Mucosa of descending colon (tissue), 3 donors: ENCODE results near the gene ALDH5A1. TPM values are rescaled to one million over a fixed set of nuclear protein-coding genes. Genes with fewer than 3 reads are reported as not detected.

Experiments
- ATAC-seq: fragments of 200-7000 bp; cut with Tn5 transposase; one replicate; pipeline ENCODE4 v1.9.1; 2020; ENCODE audit warnings: mild to moderate bottlenecking, moderate library complexity
- DNase-seq, 3 donors: peaks; one replicate each; pipeline ENCODE4 v3.0.0-alpha.2; 2020
- H3K36me3 ChIP-seq: fragments of 200-600 bp; one replicate; pipeline ENCODE4 v1.8.0; 2021; ENCODE audit warnings: low read depth, mild to moderate bottlenecking
- H3K4me1 ChIP-seq: fragments of 200-600 bp; one replicate; pipeline ENCODE4 v1.8.0; 2021; ENCODE audit warnings: low read depth, mild to moderate bottlenecking
- H3K4me3 ChIP-seq: fragments of 200-600 bp; one replicate; pipeline ENCODE4 v1.8.0; 2021; ENCODE audit warnings: mild to moderate bottlenecking
- H3K9me3 ChIP-seq: fragments of 200-600 bp; one replicate; pipeline ENCODE4 v1.8.0; 2021; ENCODE audit warnings: mild to moderate bottlenecking
- intact Hi-C, 2 donors: fragments of 100-400 bp; cut with DNase I in 1 of 2; cut with micrococcal nuclease in 1 of 2; formaldehyde crosslinking; loops; one replicate each; pipeline versions ENCODE4 v1.11.0 to v1.11.1; 2022; cut with DNase I, micrococcal nuclease
- total RNA-seq, 3 donors: library from RNA; stranded (reverse); fragmentation: NEBNext Ultra II Directional in 2 of 3; extraction: Animal tissue kit (Norgen Biotek cat#: 25700) in 2 of 3; gene quantifications; one replicate each; pipeline versions ENCODE4 v1.2.1 to v1.2.4, GENCODE V29; 2021 to 2023
- TF ChIP-seq, protein P1 (sequence below): fragments of 200-600 bp; IDR thresholded peaks from one replicate; pipeline ENCODE4 v1.8.0; 2022; ENCODE audit warnings: antibody characterized with exemption, mild to moderate bottlenecking
- donor health status: DM: no; HTN: no; CAD: no; lungs with moderate emphysema.
- donor health status: DM: no; HTN: no; CAD: no.
- donor health status: DM: no; HTN: yes; CAD: no.

ALDH5A1 gene
- total RNA-seq, 3 donors from 2014 or later: 5.9 to 18.2 (median 8.1) TPM

DNA sequence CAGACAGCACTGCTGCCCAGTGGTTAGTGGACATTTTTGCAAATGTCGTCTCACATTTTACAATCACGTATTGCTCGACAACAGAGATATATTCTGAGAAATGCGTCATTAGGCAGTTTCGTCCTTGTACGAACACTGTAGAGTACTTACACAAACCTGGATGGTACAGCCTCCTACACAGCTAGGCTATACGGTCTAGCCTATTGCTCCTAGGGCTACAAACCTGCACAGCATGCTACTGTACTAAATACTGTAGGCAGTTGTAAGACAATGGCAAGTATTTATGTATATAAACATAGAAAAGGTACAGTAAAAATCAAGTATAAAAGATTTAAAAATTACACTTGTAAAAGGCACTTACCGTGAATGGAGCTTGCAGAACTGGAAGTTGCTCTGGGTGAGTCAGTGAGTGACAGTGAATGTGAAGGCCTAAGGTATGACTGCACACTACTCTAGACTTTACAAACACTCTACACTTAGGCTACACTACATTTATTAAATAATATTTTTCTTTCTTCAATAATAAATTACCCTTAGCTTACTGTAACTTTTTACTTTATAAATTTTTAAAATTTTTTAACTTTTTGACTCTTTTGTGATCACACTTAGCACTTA, 43.1 kb downstream of the ALDH5A1 start:
- H3K4me3 ChIP-seq: no peak overlapping the region
- H3K36me3 ChIP-seq: no peaks in the 10 kb centered on the region
- TF ChIP-seq, protein P1, sequence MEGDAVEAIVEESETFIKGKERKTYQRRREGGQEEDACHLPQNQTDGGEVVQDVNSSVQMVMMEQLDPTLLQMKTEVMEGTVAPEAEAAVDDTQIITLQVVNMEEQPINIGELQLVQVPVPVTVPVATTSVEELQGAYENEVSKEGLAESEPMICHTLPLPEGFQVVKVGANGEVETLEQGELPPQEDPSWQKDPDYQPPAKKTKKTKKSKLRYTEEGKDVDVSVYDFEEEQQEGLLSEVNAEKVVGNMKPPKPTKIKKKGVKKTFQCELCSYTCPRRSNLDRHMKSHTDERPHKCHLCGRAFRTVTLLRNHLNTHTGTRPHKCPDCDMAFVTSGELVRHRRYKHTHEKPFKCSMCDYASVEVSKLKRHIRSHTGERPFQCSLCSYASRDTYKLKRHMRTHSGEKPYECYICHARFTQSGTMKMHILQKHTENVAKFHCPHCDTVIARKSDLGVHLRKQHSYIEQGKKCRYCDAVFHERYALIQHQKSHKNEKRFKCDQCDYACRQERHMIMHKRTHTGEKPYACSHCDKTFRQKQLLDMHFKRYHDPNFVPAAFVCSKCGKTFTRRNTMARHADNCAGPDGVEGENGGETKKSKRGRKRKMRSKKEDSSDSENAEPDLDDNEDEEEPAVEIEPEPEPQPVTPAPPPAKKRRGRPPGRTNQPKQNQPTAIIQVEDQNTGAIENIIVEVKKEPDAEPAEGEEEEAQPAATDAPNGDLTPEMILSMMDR: no peak
- no peaks in the 10 kb centered on the region for H3K9me3 ChIP-seq
- DNase-seq (no peak), ATAC-seq (no peak)
- intact Hi-C loops: no loop called here
- H3K4me1 ChIP-seq: no peaks in the 10 kb centered on the region

DNA sequence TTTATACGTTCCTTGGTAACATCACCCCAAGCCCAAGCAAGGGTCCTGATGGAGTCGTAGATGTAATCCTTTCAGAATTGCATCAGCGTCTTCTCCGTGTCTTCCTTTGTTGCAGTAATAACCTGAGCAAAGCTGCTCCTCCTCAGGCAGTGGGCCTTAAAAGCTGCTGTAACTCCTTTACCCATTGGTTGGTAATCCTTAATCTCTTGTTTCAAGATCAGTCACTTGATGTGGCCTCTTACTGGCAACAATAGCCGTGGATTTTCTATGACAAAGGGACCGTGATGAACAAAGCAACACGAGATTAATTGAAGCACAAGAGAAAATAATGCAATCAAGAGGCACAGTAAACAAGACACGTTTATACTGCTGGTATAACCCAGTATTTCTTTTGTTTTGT, 44.6 kb downstream of the ALDH5A1 start:
- Histone ChIP-seq H3K4me1 (no peaks in the 10 kb centered on the region), H3K4me3 (no peak overlapping the region), H3K36me3 (no peaks in the 10 kb centered on the region), H3K9me3 (no peaks in the 10 kb centered on the region)
- no peak for DNase-seq
- TF ChIP-seq, protein P1: no peak
- ATAC-seq: no peak
- intact Hi-C loops: no loop called here

DNA sequence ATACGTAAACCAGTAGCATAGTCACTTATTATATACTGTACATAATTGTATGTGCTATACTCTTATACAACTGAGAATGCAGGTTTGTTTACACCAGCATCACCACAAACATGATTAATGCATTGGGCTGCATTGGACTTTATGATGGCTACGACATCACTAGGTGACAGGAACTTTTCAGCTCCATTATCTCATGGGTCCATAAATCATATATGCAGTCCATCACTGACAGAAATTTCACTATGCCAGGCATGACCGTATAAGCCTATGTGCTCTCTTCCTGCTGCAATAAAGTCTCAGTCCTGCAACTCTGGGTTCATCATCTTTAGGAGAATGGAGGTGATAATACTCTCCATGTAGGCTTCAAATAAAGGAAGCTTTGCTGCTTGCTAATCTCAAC, 45.4 kb downstream of the ALDH5A1 start:
- intact Hi-C loops: no loop called here
- H3K4me3 ChIP-seq: no peak overlapping the region
- TF ChIP-seq, protein P1: no peak
- ATAC-seq (no peak), DNase-seq (no peak)
- H3K4me1 ChIP-seq: no peaks in the 10 kb centered on the region
- no peaks in the 10 kb centered on the region for H3K36me3 ChIP-seq
- H3K9me3 ChIP-seq: no peaks in the 10 kb centered on the region

DNA sequence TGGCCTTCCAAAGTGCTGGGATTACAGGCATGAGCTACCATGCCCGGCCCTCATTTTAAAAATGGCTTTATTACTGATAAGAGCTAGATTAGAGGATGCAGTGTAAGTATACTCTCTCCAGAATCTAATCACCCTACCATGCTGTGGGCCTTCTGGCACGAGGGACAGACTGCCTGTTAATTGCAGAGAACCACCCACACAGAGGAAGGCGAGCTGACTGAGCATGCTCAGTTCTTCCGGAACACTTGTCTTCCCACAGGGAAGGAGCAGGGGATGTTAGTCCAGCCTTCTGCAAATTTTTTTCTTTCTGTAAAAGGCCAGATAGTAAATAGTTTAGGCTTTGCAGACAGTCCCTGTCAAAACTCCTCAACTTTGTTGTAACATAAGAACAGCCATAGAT, 48.9 kb downstream of the ALDH5A1 start:
- TF ChIP-seq, protein P1: no peak
- ATAC-seq: no peak
- Histone ChIP-seq H3K4me1 (no peaks in the 10 kb centered on the region), H3K4me3 (no peak overlapping the region), H3K9me3 (no peaks in the 10 kb centered on the region), H3K36me3 (no peaks in the 10 kb centered on the region)
- intact Hi-C loops: no loop called here
- DNase-seq: no peak

DNA sequence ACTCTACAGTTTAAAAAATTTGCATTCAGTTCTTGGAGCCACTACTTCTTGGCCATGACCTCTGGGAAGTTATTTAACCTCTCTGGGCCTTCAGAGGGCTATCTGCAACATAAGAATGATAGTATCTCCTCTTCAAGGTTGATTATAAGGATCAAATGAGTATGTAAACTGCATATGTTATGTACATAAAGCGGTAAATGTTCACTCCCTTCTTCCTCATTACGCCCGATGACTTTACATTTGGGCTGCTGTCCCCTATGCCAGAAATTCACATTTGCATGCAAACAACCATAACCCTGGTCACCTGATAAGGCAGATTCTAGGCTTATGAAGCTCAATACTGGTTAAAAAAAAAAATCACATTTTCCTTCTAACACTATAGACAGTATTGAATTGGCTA, 50.4 kb downstream of the ALDH5A1 start:
- Histone ChIP-seq H3K4me3 (no peak overlapping the region), H3K4me1 (no peaks in the 10 kb centered on the region), H3K9me3 (no peaks in the 10 kb centered on the region), H3K36me3 (no peaks in the 10 kb centered on the region)
- intact Hi-C loops: no loop called here
- ATAC-seq (no peak), DNase-seq (no peak)
- TF ChIP-seq, protein P1: no peak

DNA sequence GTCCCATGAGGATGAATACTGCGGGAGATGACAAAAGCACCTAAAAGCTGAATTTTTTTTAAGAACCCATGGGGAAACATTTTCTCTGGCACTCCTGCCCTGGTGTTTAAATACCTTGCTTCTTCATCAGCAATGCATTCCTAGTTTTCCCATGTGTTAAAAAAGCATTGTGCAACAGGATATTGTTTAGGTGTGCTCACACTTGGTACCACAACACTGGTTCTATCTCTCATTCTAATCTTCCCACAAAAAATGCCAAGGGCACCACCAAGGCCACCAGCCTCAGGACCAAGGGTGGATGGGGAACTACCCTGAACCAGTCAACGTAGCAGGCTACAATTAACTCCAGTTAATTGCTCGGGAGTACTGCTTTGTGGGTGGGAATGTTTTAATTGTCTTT, 50.9 kb downstream of the ALDH5A1 start:
- ATAC-seq (no peak), DNase-seq (no peak)
- TF ChIP-seq, protein P1: no peak
- intact Hi-C loops: no loop called here
- no peaks in the 10 kb centered on the region for H3K36me3 ChIP-seq
- H3K4me3 ChIP-seq: no peak overlapping the region
- H3K4me1 ChIP-seq: no peaks in the 10 kb centered on the region
- no peaks in the 10 kb centered on the region for H3K9me3 ChIP-seq
